Left lobe of liver (tissue), 2 donors: ENCODE results near the gene TBC1D1. TPM values are rescaled to one million over a fixed set of nuclear protein-coding genes. Genes with fewer than 3 reads are reported as not detected.

Source experiments
- ATAC-seq: fragments of 200-7000 bp; cut with Tn5 transposase; one replicate; pipeline ENCODE4 v1.9.1; 2020; ENCODE audit warnings: mild to moderate bottlenecking, moderate library complexity
- DNase-seq: peaks from one replicate; pipeline ENCODE4 v3.0.0-alpha.2; 2020; ENCODE audit warnings: low spot score
- total RNA-seq: library from RNA; stranded (reverse); gene quantifications from one replicate; pipeline ENCODE4 v1.2.1, GENCODE V29; 2021
- donor health status: DM: no; HTN: no; CAD: no; lungs with moderate emphysema.
- donor health status: DM: no; HTN: yes; CAD: no.

Gene TBC1D1
- total RNA-seq, 1 donor from 2014 or later, result 28.0 TPM

DNA sequence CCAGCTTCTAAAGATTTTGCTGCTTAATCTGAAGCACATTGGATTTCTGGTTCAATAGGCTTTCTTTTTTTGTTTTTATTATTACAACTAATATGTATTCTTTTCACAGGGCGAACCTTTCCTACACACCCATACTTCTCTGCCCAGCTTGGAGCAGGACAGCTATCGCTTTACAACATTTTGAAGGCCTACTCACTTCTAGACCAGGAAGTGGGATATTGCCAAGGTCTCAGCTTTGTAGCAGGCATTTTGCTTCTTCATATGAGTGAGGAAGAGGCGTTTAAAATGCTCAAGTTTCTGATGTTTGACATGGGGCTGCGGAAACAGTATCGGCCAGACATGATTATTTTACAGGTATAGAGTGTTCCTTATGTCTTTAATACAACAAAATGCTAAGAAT is 224.7 kb downstream of the TBC1D1 start:
- DNase-seq (no peak), ATAC-seq (no peak)

DNA sequence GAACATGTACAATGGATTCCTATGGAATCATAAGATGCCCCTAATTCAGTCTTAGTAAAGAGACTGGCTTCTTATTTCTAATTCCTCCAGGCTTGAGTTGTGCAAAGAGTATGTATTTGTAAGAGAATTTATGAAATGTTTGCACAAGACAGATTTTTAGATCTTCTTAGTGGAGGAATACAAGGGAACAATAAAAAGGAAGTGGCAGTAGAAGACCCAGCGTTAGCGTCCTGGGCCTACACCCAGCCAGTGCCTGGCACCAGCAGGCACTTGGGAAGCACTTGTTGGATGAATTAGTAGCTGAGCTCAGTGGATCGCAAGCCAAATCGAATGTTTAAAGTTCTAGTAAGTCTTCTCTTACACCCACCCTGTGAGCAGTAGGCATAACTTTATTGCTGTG is 226.7 kb downstream of the TBC1D1 start:
- no peak for ATAC-seq

DNA sequence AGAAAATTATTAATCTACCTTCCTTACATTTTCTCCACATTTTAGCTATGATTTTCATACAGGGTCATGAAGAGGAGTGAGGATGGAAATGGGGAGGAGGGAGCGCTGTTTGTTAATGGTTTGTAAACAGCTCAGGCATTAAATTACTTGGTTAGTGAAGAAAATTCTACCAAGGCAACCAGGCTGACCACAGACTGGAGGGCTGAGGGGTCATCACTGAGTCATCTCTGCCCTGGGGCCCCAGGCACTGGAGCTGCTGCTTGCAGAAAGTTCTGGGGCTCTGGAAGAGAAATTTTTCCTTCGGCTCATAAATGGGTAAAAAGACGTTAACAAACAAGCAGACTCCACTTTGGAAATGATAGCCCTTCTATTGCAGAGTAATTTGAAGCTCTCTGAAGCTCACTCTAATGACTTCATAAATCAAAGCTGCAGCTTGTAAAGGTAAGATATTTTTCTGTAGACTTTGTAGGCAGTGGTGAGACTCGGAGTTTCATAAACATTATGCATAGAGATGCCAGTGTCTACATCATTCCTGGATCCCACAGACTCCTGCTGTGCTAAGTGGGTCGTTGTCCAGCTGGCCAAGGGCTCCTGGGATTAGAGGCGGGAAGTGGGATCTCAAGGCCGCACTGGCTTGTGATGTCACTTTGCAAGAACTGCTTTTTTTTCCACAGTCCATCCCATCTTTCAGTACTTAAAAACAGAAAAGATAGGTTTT is 228.9 kb downstream of the TBC1D1 start:
- DNase-seq (no peak), ATAC-seq (no peak)

More for the DNA sequence above, 226.7 kb downstream of the TBC1D1 start:
- DNase-seq, result no peak

DNA sequence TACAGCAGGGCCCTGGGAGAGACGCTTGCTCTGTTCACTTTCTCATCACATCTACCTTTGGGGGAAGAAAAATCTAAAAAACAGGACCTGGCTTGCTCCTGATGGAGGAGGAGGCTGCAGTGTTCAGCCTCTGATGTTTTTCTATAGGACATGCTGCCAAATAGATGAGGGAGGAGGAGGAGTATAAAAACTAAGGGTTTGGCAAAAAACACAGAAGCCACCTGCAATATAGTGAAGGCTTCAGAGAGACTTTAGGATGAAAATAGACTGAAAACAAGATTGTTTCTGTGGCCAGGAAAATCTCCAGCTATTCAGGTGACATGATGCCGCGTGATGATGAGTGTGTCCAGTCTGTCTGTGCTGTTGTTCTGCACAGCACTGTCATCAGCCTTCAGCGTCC is 229.9 kb downstream of the TBC1D1 start:
- DNase-seq (no peak), ATAC-seq (no peak)

DNA sequence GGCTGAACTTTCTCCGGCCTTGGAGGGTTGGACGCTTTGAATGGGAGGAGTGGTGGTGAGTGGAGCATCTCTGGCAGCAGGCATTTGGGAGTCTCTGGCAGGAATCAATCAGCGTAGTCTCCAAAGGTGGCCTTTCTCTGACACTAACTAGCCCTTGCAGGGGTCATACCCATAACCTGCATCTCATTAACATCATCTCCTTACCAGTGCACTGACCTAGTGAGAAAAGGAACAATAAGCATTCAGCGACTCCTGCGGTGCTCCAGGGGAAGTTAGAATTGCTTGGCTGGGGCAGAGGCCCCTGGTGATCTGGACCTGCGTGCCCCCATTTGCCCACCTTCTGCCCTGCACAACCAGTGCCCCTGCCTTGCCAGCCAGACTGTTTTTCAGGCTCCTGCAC is 231.2 kb downstream of the TBC1D1 start:
- DNase-seq, result no peak
- no peak for ATAC-seq

DNA sequence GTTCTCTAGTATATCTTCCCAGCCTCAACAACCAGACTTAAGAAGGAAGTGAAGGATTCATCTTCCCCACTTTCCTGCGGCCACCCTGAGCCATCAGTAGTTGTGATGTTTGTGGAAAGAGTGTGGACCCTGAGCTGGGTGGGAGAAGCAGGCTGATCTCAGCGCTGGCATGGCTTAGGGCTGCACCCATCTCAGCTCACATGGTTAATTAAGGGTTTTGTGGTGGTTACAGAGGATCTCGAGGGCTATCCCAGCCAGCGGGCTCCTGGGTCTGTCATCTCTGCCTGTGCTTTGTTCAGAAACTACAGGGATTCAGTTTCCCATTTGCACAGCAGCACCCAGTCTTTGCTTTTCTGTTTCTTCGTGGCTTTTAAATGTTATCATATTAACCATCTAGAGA is 232.7 kb downstream of the TBC1D1 start:
- DNase-seq, result no peak
- ATAC-seq, result no peak

DNA sequence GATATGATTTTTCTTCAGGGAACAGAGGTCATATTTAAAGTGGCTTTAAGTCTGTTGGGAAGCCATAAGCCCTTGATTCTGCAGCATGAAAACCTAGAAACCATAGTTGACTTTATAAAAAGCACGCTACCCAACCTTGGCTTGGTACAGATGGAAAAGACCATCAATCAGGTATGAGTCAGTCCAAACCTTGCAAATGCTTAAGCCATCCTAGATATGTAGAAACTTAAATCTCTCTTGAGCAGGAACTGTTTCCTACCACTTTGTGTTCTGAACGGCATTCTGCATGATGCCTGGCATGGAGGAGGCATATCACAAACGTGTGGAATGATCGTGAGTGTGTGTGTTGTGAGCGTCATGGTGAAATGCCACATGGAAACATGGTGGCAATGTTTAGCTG is 234.1 kb downstream of the TBC1D1 start:
- DNase-seq, result no peak
- ATAC-seq, result no peak

DNA sequence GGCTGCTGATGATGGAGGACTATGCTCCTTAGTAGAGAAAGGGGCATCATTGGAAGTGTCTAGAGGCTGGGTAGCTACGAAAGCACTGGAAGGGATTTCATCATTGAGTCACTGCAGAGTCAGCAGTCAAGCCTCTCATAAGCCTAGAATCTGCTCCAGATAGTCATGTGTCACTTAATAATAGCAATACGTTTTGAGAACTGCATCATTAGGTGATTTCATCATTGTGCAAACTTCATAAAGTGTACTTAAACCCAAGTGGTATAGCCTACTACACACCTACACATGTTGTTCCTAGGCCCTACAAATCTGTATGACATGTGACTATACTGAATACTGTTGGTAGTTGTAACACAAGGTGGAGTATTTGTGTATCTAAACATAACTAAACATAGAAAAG is 234.9 kb downstream of the TBC1D1 start:
- no peak for ATAC-seq
- DNase-seq, result no peak

DNA sequence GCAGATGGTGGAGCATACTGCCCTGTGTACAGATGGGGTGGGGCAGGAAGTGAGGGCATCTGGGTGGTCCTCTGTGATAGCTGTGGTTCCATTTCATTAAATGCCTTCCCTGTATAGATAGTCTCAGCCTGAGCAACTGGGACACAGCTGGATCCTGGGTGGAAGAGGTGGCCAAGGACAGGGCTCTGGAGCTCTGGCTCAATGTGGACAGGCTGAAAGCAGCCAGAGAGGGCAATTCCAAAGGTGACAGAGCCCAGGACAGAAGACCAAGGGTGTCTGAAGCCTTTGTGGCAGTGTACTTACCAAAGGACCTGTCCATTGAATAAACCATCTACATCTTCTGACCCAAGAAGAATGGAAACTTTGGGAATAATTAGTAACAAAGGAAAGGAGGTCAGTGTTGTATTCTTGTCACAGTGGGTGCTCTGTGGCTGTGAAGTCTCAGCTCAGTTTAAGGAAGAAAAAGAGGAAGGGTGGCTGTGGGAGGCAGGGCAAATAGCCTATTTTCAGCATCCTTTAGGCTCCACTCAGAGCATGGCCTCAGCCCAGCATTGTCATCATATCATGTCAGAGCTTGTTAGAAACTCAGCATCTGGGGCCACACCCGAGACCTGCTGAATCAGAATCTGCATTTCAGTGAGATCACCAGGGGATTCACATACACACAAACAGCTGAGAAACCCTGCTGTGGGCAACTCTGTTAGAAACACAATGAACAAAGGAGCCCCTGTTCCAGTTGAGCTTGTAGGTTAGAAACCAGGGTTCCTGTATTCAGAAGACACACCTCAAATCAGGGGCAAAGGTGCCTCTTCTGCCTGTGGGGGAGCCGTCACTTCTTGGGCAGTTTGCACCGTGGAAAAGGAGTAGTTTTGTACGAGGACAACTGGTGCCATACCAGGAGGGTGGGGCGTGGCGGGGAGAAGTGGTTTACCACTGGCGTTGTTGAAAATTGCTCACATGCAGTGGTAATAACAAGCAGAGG is 237.9 kb downstream of the TBC1D1 start:
- peak; percentile 31 for ATAC-seq

DNA sequence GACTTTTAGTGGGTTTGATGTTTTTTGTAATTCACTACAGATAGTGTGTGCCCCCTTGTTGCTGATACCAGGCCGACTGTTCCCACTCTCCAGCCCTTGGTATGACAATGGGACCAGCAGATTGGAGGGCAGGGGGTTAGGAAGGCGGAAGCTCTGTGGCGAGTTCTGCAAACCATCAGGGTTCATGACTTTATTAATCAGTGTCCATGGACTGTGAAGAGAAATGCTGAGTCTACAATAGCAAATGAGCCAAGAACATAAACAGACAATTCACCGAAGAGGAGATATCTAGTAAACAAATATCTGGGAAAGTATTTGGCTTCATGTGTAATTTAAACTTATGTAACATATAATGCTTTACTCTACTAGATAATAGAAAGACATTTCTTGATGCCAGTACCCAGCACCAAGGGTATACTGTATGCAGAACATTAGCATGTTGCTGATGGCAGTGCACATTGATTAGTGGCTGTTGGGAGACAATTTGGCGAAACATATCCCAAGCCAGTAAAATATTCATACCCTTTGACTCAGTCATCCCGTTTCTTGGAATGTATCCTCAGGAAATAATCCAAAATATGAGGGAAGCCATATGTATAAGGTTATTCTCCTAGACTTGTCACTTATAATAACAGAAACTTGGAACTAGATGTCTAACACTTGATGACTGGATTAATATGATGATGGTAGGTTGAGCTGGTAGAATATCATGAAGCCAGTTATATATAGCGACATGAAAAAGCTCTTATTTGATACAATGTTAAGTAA is 238.8 kb downstream of the TBC1D1 start:
- ATAC-seq, result peak; percentile 42
- DNase-seq, result no peak

More for the DNA sequence above, 237.9 kb downstream of the TBC1D1 start:
- DNase-seq, result no peak

DNA sequence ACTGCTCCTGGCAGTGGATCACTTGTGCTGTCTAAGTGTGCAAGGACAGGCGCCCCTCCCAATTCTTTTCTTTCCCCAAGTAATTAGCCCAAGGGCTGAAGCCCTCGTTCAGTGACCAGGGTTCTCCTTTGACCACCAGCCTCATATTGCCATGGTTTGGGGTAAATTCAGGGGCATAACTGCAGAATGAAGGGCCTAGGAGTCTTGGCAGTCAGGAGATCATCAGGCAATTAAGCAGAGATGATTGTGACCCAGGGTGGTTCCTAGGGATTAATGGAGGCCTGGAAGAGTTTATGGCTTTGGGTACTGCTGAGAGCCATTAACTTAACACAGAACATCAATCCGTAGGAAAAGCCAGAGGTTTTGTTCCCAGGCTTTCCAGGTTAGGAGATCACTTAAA is 240.0 kb downstream of the TBC1D1 start:
- no peak for DNase-seq
- ATAC-seq, result no peak

DNA sequence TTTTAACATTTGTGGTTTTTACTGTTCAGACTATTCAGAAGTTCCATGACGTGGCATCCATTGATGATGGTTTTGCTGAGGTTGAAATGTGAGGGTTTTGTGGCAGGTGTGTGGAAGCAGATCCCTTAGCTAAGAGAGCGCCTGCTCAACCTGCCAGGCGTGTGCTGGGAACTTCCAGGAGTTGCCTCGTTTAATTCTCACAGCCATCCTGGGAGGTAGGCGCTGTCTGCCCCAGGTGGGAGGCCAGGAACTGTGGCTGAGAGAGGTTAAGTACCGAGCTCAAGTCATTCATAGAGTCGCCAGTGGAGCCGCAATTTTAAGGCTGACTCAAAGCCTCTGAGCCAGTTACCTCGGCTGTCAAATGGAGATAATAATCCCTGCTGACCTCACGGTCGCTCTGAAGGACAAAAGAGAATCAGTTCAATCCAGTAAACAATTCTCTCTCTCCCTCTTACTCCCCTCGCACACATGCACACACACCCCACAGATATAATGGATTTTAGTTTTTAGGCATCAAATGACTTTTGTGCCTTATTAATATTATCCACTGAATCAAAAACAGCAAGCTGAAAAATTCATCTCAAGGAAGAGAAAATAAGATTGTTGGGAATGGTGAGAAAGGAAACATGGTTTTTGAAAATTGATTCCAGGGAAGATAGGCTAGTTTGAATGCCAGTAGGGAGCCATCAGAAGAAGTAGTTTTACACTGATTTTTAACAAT is 240.6 kb downstream of the TBC1D1 start:
- DNase-seq, result no peak
- ATAC-seq, result no peak

DNA sequence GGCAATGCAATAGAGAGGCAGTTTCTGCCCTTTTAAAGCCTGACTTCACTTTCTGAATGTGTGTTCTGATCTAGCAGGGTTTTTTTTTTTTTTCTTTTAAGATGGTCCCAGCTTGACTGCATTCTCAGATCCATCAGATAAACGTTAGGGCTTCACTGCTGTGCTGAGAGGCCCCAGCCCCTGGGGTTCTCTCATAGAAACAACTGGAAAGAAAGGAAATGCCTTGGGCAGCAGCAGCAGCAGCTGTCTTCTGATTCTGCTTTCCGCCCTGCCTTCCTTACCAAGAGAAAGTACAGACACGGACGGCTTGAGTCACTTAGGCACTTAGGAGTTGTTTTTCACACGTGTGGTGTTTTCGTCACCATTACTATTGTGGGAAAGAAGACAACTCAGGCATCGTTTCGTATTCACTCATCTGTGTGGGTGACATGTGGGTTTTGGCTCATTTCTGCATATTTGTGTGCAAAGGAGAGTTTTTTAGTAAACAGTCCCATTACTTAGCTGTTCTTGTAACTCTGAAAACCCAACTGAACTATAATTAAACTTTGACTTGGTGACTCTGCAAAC is 241.3 kb downstream of the TBC1D1 start:
- DNase-seq (no peak), ATAC-seq (peak; percentile 7)

DNA sequence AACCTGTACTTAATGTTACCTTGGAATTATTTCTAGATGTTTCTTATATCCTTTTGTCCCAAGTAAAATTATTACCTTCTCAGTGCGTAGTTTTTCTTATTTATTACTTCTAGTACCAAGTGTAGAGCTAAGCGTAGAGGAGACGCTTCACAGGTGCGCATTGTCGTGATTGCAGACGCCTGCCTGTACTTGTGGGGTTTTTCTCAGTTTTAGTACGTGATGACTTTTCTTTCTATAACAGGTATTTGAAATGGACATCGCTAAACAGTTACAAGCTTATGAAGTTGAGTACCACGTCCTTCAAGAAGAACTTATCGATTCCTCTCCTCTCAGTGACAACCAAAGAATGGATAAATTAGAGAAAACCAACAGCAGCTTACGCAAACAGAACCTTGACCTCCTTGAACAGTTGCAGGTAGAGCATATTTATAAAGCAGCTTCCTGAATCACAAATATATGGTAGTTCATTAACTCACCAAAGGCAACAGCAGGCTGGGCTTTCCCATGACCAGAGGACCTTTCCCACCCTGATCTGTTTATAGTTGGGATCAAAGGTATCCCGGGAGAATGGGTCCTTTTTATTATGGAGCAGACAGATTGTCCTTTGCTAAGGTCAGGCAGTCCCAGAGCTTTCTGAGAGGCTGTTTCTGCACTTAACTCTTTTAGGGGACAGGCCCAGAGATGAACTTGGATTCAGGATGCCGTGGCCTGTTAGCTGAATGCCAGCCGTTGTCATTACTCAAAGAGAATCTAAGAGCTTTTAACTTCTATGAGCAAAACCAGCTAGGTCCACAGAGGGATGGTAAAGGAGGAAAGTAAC is 242.2 kb downstream of the TBC1D1 start:
- ATAC-seq (peak; percentile 80), DNase-seq (peak; percentile 82)

DNA sequence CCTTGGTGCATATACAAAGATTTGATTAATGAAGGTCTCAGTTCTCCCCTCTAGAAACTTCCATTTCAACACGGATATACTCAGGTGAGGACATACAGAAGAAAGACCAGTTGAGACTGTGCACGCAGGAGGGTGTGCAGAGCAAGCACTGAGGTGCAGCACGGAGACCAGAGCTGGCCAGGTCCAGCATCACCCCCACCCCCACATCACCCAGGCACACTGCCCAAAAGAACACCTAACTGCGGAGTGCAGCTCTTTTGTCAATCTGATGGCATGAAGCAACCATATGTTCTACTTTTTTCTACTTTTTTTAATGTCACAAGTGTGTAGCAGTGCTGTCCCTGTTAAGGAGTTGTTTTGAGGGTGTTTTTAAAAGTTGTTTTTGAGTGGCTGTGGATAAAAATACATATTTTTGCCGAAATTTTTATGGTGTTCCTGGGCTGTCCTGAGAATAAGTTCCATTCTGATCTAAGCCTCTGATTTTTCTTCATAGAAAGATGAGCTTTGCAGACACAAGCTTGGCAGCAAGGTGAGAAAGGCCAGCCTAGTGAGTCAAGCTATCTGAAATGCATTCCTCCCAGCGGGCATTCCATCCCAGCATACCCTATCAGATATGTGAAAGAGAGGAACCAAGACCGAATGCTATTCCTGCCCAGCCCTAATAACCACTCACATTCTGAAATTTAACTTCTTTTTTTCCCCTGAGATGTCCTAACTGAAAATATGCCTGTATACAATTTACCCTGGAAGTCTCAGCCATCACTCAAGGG is 243.0 kb downstream of the TBC1D1 start:
- peak; percentile 87 for DNase-seq
- ATAC-seq, result peak; percentile 73

DNA sequence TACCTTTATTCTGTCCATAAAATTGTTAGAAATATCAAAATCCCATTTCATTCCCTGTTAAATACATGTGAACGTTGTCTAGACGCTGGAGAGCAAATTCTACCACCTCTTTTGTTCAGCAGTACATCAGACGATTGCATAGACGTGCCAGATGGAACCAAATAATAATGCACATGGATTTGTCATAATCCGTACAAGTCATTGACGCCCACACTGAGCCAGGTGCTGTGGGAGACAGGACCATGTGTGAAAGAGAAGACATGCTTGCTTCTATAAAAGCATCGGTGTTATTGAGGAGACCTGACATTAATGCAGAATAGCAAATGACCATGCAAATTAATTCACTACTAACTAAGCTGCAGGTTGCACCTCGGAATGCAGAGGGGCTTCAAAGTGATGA is 244.3 kb downstream of the TBC1D1 start:
- ATAC-seq, result no peak
- no peak for DNase-seq

DNA sequence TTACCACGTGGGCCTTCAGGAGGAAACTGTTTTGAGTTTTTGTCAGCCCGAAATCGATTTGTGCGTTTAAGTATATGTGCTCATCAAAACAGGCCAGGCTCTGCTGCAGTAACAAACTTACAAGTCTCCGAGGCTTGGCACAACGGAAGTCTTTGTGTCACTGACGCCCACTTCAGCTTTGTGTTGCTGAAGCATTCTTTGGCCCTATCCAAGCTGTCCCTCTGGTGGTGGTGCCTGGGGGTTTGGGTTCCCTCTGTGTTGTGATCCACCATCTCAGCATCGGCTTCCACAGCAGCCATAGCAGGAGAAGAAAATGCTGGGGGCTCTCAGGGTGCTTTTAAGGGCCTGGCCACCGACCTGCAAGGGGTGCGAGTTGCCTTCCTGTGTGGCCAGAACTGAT is 245.7 kb downstream of the TBC1D1 start:
- DNase-seq (no peak), ATAC-seq (no peak)

DNA sequence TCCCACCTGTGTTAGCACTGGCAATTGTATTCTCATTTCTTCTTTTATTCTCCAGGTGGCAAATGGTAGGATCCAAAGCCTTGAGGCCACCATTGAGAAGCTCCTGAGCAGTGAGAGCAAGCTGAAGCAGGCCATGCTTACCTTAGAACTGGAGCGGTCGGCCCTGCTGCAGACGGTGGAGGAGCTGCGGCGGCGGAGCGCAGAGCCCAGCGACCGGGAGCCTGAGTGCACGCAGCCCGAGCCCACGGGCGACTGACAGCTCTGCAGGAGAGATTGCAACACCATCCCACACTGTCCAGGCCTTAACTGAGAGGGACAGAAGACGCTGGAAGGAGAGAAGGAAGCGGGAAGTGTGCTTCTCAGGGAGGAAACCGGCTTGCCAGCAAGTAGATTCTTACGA is 246.2 kb downstream of the TBC1D1 start:
- no peak for ATAC-seq
- no peak for DNase-seq

DNA sequence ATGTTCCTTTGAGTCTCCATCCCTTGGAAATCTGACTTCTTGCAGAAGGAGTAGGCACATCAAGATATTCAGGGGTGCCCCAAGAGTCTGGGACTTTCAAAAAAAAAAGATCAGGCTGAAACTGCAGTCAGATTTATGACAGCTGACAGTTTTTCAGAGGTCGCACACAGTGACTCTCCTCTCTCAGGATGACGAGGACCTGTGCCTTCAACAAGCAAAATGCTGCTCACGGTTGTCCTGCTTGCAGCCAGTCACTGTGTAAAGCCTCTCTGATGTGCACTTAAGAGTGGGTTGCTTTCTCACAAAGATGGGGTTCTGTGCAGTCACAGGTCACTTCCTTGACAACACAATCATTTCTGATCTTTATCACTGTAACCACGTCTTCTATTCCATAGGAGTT is 247.5 kb downstream of the TBC1D1 start:
- ATAC-seq, result no peak
- no peak for DNase-seq
